ENCODE results near the gene FUBP3. TPM values are rescaled to one million over a fixed set of nuclear protein-coding genes. Genes with fewer than 3 reads are reported as not detected.

FUBP3 gene
- total RNA-seq, 4 donors from 2014 or later, result 71.7 to 83.9 (median 77.8) TPM

- WGBS, 2 donors, result 76 to 85% methylated on average over 2 of the region's 2 CpGs
- H3K36me3 ChIP-seq, result no peaks in the 10 kb centered on the region
- H3K27ac ChIP-seq, result no peak overlapping the region
- TF ChIP-seq POLR2A (IDR thresholded peaks at IDR 0.05) (no peak), CTCF (IDR thresholded peaks at IDR 0.05) (no peak)
- H3K9me3 ChIP-seq, result no peaks in the 10 kb centered on the region
- intact Hi-C loops (cut with DNase I), result no loop called here
- no peaks in the 10 kb centered on the region for H3K27me3 ChIP-seq
- no peak overlapping the region for H3K4me3 ChIP-seq (replicated peaks in 1 of 3)
- H3K4me1 ChIP-seq, result no peaks in the 10 kb centered on the region
- DNase-seq, result no peak
Measured at GRCh38 chr9:130541533-130541932, 37.8 kb upstream of the FUBP3 start.

GRCh38 chr9:130542038-130542437 lies 37.3 kb upstream of the FUBP3 start:
- Histone ChIP-seq H3K4me1 (no peaks in the 10 kb centered on the region), H3K27me3 (no peaks in the 10 kb centered on the region), H3K9me3 (no peaks in the 10 kb centered on the region), H3K36me3 (no peaks in the 10 kb centered on the region), H3K27ac (no peak overlapping the region), H3K4me3 (replicated peaks in 1 of 3) (no peak overlapping the region)
- 74 to 93% methylated on average over 5 of the region's 5 CpGs for WGBS, 2 donors
- intact Hi-C loops (cut with DNase I), result no loop called here
- TF ChIP-seq CTCF (IDR thresholded peaks at IDR 0.05) (no peak), POLR2A (IDR thresholded peaks at IDR 0.05) (no peak)
- DNase-seq, result no peak

GRCh38 chr9:130542457-130543228 lies 36.7 kb upstream of the FUBP3 start:
- no peak overlapping the region for H3K4me3 ChIP-seq (replicated peaks in 1 of 3)
- H3K9me3 ChIP-seq, result no peaks in the 10 kb centered on the region
- H3K36me3 ChIP-seq, result no peaks in the 10 kb centered on the region
- no peak for TF ChIP-seq POLR2A (IDR thresholded peaks at IDR 0.05)
- no peak for TF ChIP-seq CTCF (IDR thresholded peaks at IDR 0.05)
- no peak overlapping the region for H3K27ac ChIP-seq
- DNase-seq, result no peak
- intact Hi-C loops (cut with DNase I), result no loop called here
- H3K27me3 ChIP-seq, result no peaks in the 10 kb centered on the region
- 38 to 39% methylated on average over 7 of the region's 7 CpGs for WGBS, 2 donors
- H3K4me1 ChIP-seq, result no peaks in the 10 kb centered on the region

GRCh38 chr9:130543368-130543767 lies 36.0 kb upstream of the FUBP3 start:
- no peaks in the 10 kb centered on the region for H3K9me3 ChIP-seq
- H3K4me3 ChIP-seq (replicated peaks in 1 of 3), result no peak overlapping the region
- WGBS, 2 donors, result 65 to 71% methylated on average over 8 of the region's 8 CpGs
- H3K4me1 ChIP-seq, result no peaks in the 10 kb centered on the region
- DNase-seq, result no peak
- TF ChIP-seq CTCF (IDR thresholded peaks at IDR 0.05) (no peak), POLR2A (IDR thresholded peaks at IDR 0.05) (no peak)
- no peaks in the 10 kb centered on the region for H3K36me3 ChIP-seq
- no peak overlapping the region for H3K27ac ChIP-seq
- no peaks in the 10 kb centered on the region for H3K27me3 ChIP-seq
- intact Hi-C loops (cut with DNase I), result no loop called here

- TF ChIP-seq POLR2A (IDR thresholded peaks at IDR 0.05) (no peak), CTCF (IDR thresholded peaks at IDR 0.05) (no peak)
- H3K27ac ChIP-seq, result no peak overlapping the region
- H3K4me3 ChIP-seq (replicated peaks in 1 of 3), result no peak overlapping the region
- no peaks in the 10 kb centered on the region for H3K9me3 ChIP-seq
- no peaks in the 10 kb centered on the region for H3K27me3 ChIP-seq
- DNase-seq, result no peak
- no peaks in the 10 kb centered on the region for H3K36me3 ChIP-seq
- WGBS, 2 donors, result 69 to 73% methylated on average over 6 of the region's 6 CpGs
- intact Hi-C loops (cut with DNase I), result no loop called here
- no peaks in the 10 kb centered on the region for H3K4me1 ChIP-seq
Measured at GRCh38 chr9:130543859-130544258, 35.5 kb upstream of the FUBP3 start.

Data from thyroid gland (tissue), 4 donors.